ENCODE results near the gene PPP2R5A. TPM values are rescaled to one million over a fixed set of nuclear protein-coding genes. Genes with fewer than 3 reads are reported as not detected.

PPP2R5A gene
- total and polyA plus RNA-seq, 2 experiments from 2014 or later = 22.0 to 40.2 TPM

DNA sequence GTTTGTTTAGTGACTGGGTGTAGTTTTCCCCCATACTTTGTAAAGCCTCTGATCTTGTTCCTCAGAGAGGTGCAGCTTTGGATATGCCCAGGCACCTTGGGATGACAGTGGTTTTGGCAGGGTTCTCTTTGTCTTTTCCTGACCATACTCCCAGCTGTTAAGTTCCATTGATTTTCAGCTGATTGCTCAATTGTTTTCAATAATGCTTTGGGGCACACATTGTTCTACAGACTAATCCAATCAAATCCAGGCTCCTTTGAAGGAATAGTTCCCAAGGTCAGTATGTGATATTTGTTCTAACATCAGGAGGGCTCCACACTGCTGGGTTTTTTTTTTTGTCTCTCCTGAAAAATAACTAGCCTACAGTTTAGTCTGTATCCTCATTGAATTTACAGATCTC is 24.8 kb downstream of the PPP2R5A start:
- peaks cover 11% of the 10 kb centered on the region for H3K4me1 ChIP-seq (ENCODE audit: insufficient read depth)
- no peaks in the 10 kb centered on the region for H3K9me3 ChIP-seq (ENCODE audit: low read depth)
- H3K79me2 ChIP-seq = peaks cover 97% of the 10 kb centered on the region
- H2AFZ ChIP-seq = no peak overlapping the region
- H3K27me3 ChIP-seq = no peaks in the 10 kb centered on the region
- DNase-seq (ENCODE audit: low spot score) = no peak
- no peak overlapping the region for H3K4me3 ChIP-seq
- TF ChIP-seq CTCF (IDR thresholded peaks at IDR 0.05; ENCODE audit: poor library complexity) = no peak
- H3K4me2 ChIP-seq = no peak overlapping the region
- no peaks in the 10 kb centered on the region for H3K36me3 ChIP-seq (replicated peaks; ENCODE audit: insufficient read depth, low read depth)
- H4K20me1 ChIP-seq (ENCODE audit: insufficient read depth, poor library complexity, severe bottlenecking) = no peaks in the 10 kb centered on the region
- no peaks in the 10 kb centered on the region for H3K9me2 ChIP-seq (replicated peaks; ENCODE audit: insufficient read depth)
- no peak overlapping the region for H3K27ac ChIP-seq

GRCh38 chr1:212310383-212310782 is 25.2 kb downstream of the PPP2R5A start:
- Histone ChIP-seq H4K20me1 (ENCODE audit: insufficient read depth, poor library complexity, severe bottlenecking) (no peaks in the 10 kb centered on the region), H3K4me3 (no peak overlapping the region), H3K9me2 (replicated peaks; ENCODE audit: insufficient read depth) (no peaks in the 10 kb centered on the region), H3K79me2 (peaks cover 97% of the 10 kb centered on the region), H3K4me1 (ENCODE audit: insufficient read depth) (peaks cover 11% of the 10 kb centered on the region), H3K36me3 (replicated peaks; ENCODE audit: insufficient read depth, low read depth) (no peaks in the 10 kb centered on the region), H3K27ac (no peak overlapping the region), H2AFZ (no peak overlapping the region), H3K4me2 (no peak overlapping the region), H3K9me3 (ENCODE audit: low read depth) (no peaks in the 10 kb centered on the region), H3K27me3 (no peaks in the 10 kb centered on the region)
- 69% methylated on average over 3 of the region's 3 CpGs for WGBS (ENCODE audit: low lambda C conversion rate, missing lambda C conversion rate)
- DNase-seq (ENCODE audit: low spot score) = no peak
- TF ChIP-seq CTCF (IDR thresholded peaks at IDR 0.05; ENCODE audit: poor library complexity) (no peak), EZH2phosphoT487 (IDR thresholded peaks at IDR 0.05; ENCODE audit: low read depth, severe bottlenecking, unreplicated experiment) (no peak), EZH2 (IDR thresholded peaks at IDR 0.05; ENCODE audit: borderline replicate concordance) (no peak)

GRCh38 chr1:212311836-212312497 is 26.8 kb downstream of the PPP2R5A start:
- DNase-seq (ENCODE audit: low spot score) = no peak
- 94% methylated on average over 2 of the region's 2 CpGs for WGBS (ENCODE audit: low lambda C conversion rate, missing lambda C conversion rate)
- H3K27ac ChIP-seq = no peak overlapping the region
- no peak overlapping the region for H3K4me3 ChIP-seq
- H2AFZ ChIP-seq = no peak overlapping the region
- no peaks in the 10 kb centered on the region for H4K20me1 ChIP-seq (ENCODE audit: insufficient read depth, poor library complexity, severe bottlenecking)
- no peaks in the 10 kb centered on the region for H3K27me3 ChIP-seq
- H3K4me2 ChIP-seq = no peak overlapping the region
- peaks cover 96% of the 10 kb centered on the region for H3K79me2 ChIP-seq
- TF ChIP-seq EZH2phosphoT487 (IDR thresholded peaks at IDR 0.05; ENCODE audit: low read depth, severe bottlenecking, unreplicated experiment) (no peak), EZH2 (IDR thresholded peaks at IDR 0.05; ENCODE audit: borderline replicate concordance) (no peak), CTCF (IDR thresholded peaks at IDR 0.05; ENCODE audit: poor library complexity) (no peak)
- no peaks in the 10 kb centered on the region for H3K9me3 ChIP-seq (ENCODE audit: low read depth)
- no peaks in the 10 kb centered on the region for H3K9me2 ChIP-seq (replicated peaks; ENCODE audit: insufficient read depth)
- H3K4me1 ChIP-seq (ENCODE audit: insufficient read depth) = no peaks in the 10 kb centered on the region
- no peaks in the 10 kb centered on the region for H3K36me3 ChIP-seq (replicated peaks; ENCODE audit: insufficient read depth, low read depth)

GRCh38 chr1:212313616-212314015 is 28.4 kb downstream of the PPP2R5A start:
- no peak overlapping the region for H3K27ac ChIP-seq
- 70% methylated on average over 2 of the region's 2 CpGs for WGBS (ENCODE audit: low lambda C conversion rate, missing lambda C conversion rate)

More at GRCh38 chr1:212313616-212314015, 28.4 kb downstream of the PPP2R5A start:
- H3K36me3 ChIP-seq (replicated peaks; ENCODE audit: insufficient read depth, low read depth) = no peaks in the 10 kb centered on the region
- no peaks in the 10 kb centered on the region for H3K27me3 ChIP-seq
- H3K4me3 ChIP-seq = no peak overlapping the region
- no peaks in the 10 kb centered on the region for H3K9me3 ChIP-seq (ENCODE audit: low read depth)
- TF ChIP-seq CTCF (IDR thresholded peaks at IDR 0.05; ENCODE audit: poor library complexity) (no peak), EZH2phosphoT487 (IDR thresholded peaks at IDR 0.05; ENCODE audit: low read depth, severe bottlenecking, unreplicated experiment) (no peak), EZH2 (IDR thresholded peaks at IDR 0.05; ENCODE audit: borderline replicate concordance) (no peak)
- no peaks in the 10 kb centered on the region for H3K4me1 ChIP-seq (ENCODE audit: insufficient read depth)
- peaks cover 96% of the 10 kb centered on the region for H3K79me2 ChIP-seq
- no peak overlapping the region for H3K4me2 ChIP-seq
- no peak for DNase-seq (ENCODE audit: low spot score)
- H3K9me2 ChIP-seq (replicated peaks; ENCODE audit: insufficient read depth) = no peaks in the 10 kb centered on the region
- H4K20me1 ChIP-seq (ENCODE audit: insufficient read depth, poor library complexity, severe bottlenecking) = peaks cover 3% of the 10 kb centered on the region
- H2AFZ ChIP-seq = no peak overlapping the region
